Measurements from ENCODE around the gene FALEC.

GRCh38 chr1:150530491-150531159, 15.1 kb downstream of the FALEC start:
- TF ChIP-seq CTCF (IDR thresholded peaks at IDR 0.05) (no peak), POLR2AphosphoS5 (IDR thresholded peaks at IDR 0.05) (no peak), EP300 (IDR thresholded peaks at IDR 0.05; ENCODE audit: low read depth) (no peak), POLR2A (IDR thresholded peaks at IDR 0.05) (no peak)
